Measurements from ENCODE around the gene CPSF7. TPM values are rescaled to one million over a fixed set of nuclear protein-coding genes. Genes with fewer than 3 reads are reported as not detected.

The CPSF7 gene
- polyA plus RNA-seq, 1 experiment: 36.2 TPM

DNA sequence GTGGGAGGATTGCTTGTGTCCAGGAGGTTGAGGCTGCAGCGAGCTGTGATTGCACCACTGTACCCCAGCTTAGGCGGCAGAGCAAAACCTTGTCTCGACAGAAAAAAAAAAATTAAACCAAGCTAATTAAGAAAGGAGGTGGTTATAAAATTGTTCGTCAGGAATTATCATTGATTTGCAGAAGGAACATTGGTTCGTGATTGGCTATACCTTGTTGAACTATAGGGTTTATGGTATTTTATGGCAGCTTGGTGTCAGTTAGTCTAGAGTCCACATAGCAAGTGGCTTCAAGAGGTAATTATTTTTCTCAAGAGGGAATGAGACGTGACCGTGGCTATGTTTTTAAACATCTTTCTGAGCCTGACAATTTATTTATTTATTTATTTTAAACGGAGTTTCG is 48.9 kb downstream of the CPSF7 start:
- H3K27me3 ChIP-seq (ENCODE audit: control insufficient read depth, insufficient read depth, low read length): no peaks in the 10 kb centered on the region
- H3K36me3 ChIP-seq (ENCODE audit: control insufficient read depth, insufficient read depth, low read length): 0 out of 2 replicates have a peak, but pooled peaks cover 2% of the 10 kb centered on the region
- H3K4me3 ChIP-seq (ENCODE audit: low read depth, low read length): no peak overlapping the region
- ChIA-PET CTCF (interaction anchor here (0.6 to 11.9 kb wide), 7 partner anchors 10 to 126 kb away, joined by 3 to 374 read pairs (median 3); partner anchors contain the start of genes DDB1, TKFC and TMEM216), POLR2A (no interaction called here)
- TF ChIP-seq, protein P1, sequence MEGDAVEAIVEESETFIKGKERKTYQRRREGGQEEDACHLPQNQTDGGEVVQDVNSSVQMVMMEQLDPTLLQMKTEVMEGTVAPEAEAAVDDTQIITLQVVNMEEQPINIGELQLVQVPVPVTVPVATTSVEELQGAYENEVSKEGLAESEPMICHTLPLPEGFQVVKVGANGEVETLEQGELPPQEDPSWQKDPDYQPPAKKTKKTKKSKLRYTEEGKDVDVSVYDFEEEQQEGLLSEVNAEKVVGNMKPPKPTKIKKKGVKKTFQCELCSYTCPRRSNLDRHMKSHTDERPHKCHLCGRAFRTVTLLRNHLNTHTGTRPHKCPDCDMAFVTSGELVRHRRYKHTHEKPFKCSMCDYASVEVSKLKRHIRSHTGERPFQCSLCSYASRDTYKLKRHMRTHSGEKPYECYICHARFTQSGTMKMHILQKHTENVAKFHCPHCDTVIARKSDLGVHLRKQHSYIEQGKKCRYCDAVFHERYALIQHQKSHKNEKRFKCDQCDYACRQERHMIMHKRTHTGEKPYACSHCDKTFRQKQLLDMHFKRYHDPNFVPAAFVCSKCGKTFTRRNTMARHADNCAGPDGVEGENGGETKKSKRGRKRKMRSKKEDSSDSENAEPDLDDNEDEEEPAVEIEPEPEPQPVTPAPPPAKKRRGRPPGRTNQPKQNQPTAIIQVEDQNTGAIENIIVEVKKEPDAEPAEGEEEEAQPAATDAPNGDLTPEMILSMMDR (IDR thresholded peaks at IDR 0.05; ENCODE audit: insufficient read depth, low read depth, low read length): no peak
- no peak for DNase-seq (ENCODE audit: low read depth)

DNA sequence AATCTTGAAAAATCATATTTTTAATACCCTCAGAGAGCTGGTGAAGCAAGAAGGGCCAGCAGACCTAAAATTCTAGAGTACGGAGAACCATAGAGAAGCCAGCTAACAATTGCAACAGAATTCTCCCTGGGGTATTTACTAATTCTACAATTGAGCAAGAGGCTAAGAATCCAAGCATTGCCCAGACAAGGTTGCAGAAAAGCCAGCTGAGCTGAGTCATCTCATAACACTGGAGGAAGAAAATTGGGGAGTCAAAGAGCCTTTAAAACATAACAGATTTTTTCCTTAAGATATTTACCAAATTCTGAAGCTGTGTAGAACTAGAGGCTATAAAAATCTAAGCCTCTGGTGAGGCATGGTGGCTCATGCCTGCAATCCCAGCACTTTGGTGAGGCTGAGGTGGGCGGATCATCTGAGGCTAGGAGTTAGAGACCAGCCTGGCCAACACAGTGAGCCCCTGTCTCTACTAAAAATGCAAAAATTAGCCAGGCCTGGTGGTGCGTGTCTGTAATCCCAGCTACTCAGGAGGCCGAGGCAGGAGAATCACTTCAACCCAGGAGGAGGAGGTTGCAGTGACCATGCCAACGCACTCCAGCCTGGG is 51.0 kb downstream of the CPSF7 start:
- DNase-seq (ENCODE audit: low read depth): peak; percentile 96
- POLR2A ChIA-PET: interaction anchor here (1.2 kb wide), 1 partner anchor 17 kb away, joined by 10 read pairs; the partner anchor contains the start of genes CYB561A3 and TMEM138
- CTCF ChIA-PET: interaction anchor here (0.6 to 11.9 kb wide), 2 partner anchors 23 to 41 kb away, joined by 4 to 374 read pairs; partner anchors contain the start of genes DDB1 and TKFC
- Histone ChIP-seq H3K36me3 (ENCODE audit: control insufficient read depth, insufficient read depth, low read length) (0 out of 2 replicates have a peak, but pooled peaks cover 2% of the 10 kb centered on the region), H3K27me3 (ENCODE audit: control insufficient read depth, insufficient read depth, low read length) (no peaks in the 10 kb centered on the region), H3K4me3 (ENCODE audit: low read depth, low read length) (no peak overlapping the region)
- TF ChIP-seq, protein P1 (IDR thresholded peaks at IDR 0.05; ENCODE audit: insufficient read depth, low read depth, low read length): no peak

DNA sequence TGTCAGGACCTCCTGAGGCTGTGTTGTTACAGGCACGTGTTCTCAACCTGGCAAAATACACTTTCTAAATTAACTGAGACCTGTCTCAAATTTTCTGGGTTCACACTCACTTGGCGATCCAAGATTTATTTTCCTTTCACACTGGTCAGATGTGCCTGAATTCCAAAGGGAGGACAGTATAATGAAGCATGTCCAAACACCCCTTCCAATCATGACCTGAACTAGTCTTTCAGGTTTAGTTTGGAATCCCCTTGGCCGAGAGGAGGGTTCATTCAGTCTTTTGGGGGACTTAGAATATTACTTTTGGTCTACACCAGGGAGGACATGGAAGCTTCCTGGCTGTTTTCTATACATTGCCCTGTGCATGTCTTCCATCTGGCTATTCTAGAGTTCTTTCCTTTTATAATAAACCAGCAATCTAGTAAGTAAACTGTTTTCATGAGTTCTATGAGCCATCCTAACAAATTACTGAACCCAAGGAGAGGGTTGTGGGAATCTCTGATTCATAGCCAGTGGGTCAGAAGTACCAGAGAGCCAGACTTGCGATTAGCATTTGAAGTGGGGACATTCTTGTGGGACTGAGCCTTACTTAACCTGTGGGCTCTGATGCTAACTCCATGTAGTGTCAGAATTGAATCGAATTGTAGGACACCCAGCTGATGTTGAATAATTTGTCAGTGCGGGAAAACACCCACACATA is 52.2 kb downstream of the CPSF7 start:
- TF ChIP-seq, protein P1 (IDR thresholded peaks at IDR 0.05; ENCODE audit: insufficient read depth, low read depth, low read length): no peak
- Histone ChIP-seq H3K27me3 (ENCODE audit: control insufficient read depth, insufficient read depth, low read length) (no peaks in the 10 kb centered on the region), H3K4me3 (ENCODE audit: low read depth, low read length) (no peak overlapping the region), H3K36me3 (ENCODE audit: control insufficient read depth, insufficient read depth, low read length) (0 out of 2 replicates have a peak, but pooled peaks cover 2% of the 10 kb centered on the region)
- POLR2A ChIA-PET: no interaction called here
- CTCF ChIA-PET: interaction anchor here (11.9 kb wide), 1 partner anchor 40 kb away, joined by 374 read pairs; the partner anchor contains the start of genes DDB1 and TKFC
- DNase-seq (ENCODE audit: low read depth): no peak

DNA sequence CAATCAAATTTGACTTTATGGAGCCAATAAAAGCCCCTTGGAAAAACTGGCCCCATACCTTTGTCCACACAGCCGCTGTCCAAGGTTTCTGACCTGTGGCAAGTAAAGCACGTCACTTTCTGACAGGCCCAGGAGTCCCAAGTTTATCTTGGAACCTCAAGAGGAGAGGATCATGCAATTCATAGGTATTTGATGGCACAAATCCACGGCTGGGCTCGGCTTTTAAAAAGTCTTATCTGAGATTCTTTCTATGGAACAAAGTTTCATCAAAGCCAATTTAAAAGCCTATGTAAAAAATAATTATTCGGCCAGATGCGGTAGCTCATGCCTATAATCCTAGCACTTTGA is 54.0 kb downstream of the CPSF7 start:
- ChIA-PET CTCF (no interaction called here), POLR2A (no interaction called here)
- 0 out of 2 replicates have a peak, but pooled peaks cover 2% of the 10 kb centered on the region for H3K36me3 ChIP-seq (ENCODE audit: control insufficient read depth, insufficient read depth, low read length)
- no peak overlapping the region for H3K4me3 ChIP-seq (ENCODE audit: low read depth, low read length)
- H3K27me3 ChIP-seq (ENCODE audit: control insufficient read depth, insufficient read depth, low read length): no peaks in the 10 kb centered on the region
- DNase-seq (ENCODE audit: low read depth): no peak
- TF ChIP-seq, protein P1 (IDR thresholded peaks at IDR 0.05; ENCODE audit: insufficient read depth, low read depth, low read length): no peak

DNA sequence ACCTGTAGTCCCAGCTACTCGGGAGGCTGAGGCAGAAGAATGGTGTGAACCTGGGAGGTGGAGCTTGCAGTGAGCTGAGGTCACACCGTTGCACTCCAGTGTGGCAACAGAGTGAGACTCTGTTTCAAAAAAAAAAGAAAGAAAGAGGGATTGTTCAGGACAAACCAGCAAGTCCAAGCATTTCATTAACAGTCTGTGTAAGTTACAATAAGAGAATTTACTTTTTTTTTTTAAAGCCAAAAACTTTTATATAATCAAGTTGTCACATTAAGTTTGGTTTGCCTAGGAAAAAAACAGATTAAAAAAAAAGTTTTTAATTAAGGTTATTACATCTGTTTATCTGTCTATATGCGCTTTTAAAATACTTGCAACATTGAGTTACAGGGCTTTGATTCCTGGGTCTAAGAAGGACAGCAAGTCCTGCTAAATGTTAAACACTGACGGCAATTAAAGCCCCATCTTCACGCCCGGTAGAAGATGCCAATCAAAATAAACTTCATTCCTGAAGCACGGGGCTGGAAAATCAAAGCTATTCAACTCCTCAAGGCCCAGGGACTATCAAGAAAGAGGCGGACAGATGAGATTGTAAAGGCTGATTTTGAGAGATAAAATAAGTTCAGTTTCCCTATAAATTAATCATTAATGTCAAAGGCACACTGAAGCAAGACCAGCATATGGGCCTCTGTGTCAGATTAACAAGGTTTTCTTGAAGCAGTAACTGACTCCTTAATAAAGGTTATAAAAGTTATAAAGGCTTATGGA is 56.9 kb downstream of the CPSF7 start:
- TF ChIP-seq, protein P1 (IDR thresholded peaks at IDR 0.05; ENCODE audit: insufficient read depth, low read depth, low read length): no peak
- POLR2A ChIA-PET: no interaction called here
- Histone ChIP-seq H3K36me3 (ENCODE audit: control insufficient read depth, insufficient read depth, low read length) (peaks cover 14% of the 10 kb centered on the region), H3K27me3 (ENCODE audit: control insufficient read depth, insufficient read depth, low read length) (no peaks in the 10 kb centered on the region), H3K4me3 (ENCODE audit: low read depth, low read length) (no peak overlapping the region)
- CTCF ChIA-PET: interaction anchor here (0.6 kb wide), 1 partner anchor 10 kb away, joined by 3 read pairs; no protein-coding TSS in a partner anchor
- DNase-seq (ENCODE audit: low read depth): no peak
